ENCODE data around the gene ARHGEF38. TPM values are rescaled to one million over a fixed set of nuclear protein-coding genes. Genes with fewer than 3 reads are reported as not detected.

Gene ARHGEF38
- not detected for total RNA-seq (2013)
- polyA plus RNA-seq, result not detected
- not detected in 2 replicates for polyA minus RNA-seq
- 0 to 5.3 (median 0.21) reads per million in 11 experiments for total RNA-seq

DNA sequence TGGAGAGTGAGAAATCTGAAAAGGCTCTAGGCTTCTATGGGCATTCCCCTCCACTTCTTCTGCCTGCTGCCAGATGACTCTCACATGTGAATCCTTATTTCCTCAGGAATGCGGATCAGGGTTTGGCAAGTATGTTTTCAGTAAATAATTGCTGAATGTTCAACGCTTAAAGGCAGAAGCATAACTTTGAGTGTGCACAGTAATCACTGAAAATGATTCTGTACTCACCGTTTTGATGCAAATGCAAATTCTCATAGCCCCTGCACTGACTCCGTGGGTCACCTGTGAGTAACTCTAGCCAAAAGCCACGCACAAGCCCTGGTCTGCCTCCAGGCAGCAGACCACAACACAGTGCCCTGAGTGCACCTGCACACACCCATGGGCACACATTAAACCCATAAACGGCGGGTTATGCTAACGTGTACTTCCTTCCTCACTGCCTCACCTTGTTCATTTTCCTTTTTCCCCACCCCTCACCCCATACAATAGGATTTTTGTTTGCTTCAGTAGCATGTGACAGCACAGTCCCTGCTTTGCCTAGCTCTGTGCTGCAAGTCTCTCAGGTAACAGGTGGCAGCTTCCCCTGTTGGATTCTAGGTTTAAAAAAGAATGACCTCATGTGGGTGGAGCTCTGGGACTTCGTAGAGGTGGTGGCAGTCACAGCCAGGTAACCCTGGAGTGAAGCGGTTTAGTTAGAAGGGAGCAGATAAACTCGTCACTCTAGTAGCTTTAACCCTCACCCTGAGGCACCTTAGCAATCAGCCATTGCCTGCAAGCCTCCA is at the start of gene ARHGEF38:
Gene ARHGEF38, plus strand, starts transcription at position 656 of the 782 bp plus-strand sequence. CDS start 146 bp downstream, outside the sequence.
- H3K79me2 ChIP-seq (ENCODE audit: insufficient read depth, low read length), result no peaks in the 10 kb centered on the region
- no peak within 1 kb of the TSS for H3K4me3 ChIP-seq (replicated peaks in 1 of 3; ENCODE audit: low read depth in 2 of 3, low read length in 3 of 3)
- H2AFZ ChIP-seq (ENCODE audit: insufficient read depth, low read depth, low read length, poor library complexity, severe bottlenecking), result no peak within 1 kb of the TSS
- TF ChIP-seq CTCF (IDR thresholded peaks at IDR 0.05), result no peak
- intact Hi-C loops (cut with micrococcal nuclease), result no loop called here
- no peaks in the 10 kb centered on the region for H3K4me1 Mint-ChIP-seq
- no peaks in the 10 kb centered on the region for H3K36me3 Mint-ChIP-seq
- no peaks in the 10 kb centered on the region for H3K4me1 ChIP-seq (ENCODE audit: control insufficient read depth in 1 of 2, insufficient read depth in 2 of 2, low read length in 2 of 2)
- no peak within 1 kb of the TSS for H3K27ac Mint-ChIP-seq
- 49% methylated on average over 7 of the region's 11 CpGs for WGBS (ENCODE audit: insufficient coverage)
- H3K27ac ChIP-seq (ENCODE audit: low read depth in 1 of 2, low read length in 2 of 2), result no peak within 1 kb of the TSS
- no peak within 1 kb of the TSS for H3K9ac ChIP-seq (ENCODE audit: insufficient read depth, low read length, poor library complexity, severe bottlenecking)
- no peaks in the 10 kb centered on the region for H3K27me3 ChIP-seq (ENCODE audit: control insufficient read depth in 2 of 2, insufficient read depth in 2 of 2, low read length in 2 of 2)
- H3K36me3 ChIP-seq (replicated peaks in 1 of 2; ENCODE audit: control insufficient read depth in 1 of 2, insufficient read depth in 2 of 2, low read length in 2 of 2), result no peaks in the 10 kb centered on the region
- H3K27me3 Mint-ChIP-seq (ENCODE audit: low read depth in 3 of 3), result no peaks in the 10 kb centered on the region
- DNase-seq, result no peak
- H3K4me2 ChIP-seq (replicated peaks; ENCODE audit: extremely low read depth, low read length, poor library complexity, severe bottlenecking), result no peak within 1 kb of the TSS
- no peaks in the 10 kb centered on the region for H4K20me1 ChIP-seq (ENCODE audit: insufficient read depth, low read length)
- no peak within 1 kb of the TSS for H3K4me3 Mint-ChIP-seq
- H3K9me3 ChIP-seq (replicated peaks in 1 of 2; ENCODE audit: control insufficient read depth in 1 of 2, insufficient read depth in 1 of 2, low read length in 2 of 2), result no peaks in the 10 kb centered on the region
- H3K9me3 Mint-ChIP-seq, result peaks cover 0 to 5% (median 0%) of the 10 kb centered on the region in 7 donors

GRCh38 chr4:105503484-105503883 is 48.9 kb upstream of the ARHGEF38 start:
- Histone ChIP-seq H2AFZ (ENCODE audit: insufficient read depth, low read depth, low read length, poor library complexity, severe bottlenecking) (no peak overlapping the region), H3K4me1 (ENCODE audit: control insufficient read depth in 1 of 2, insufficient read depth in 2 of 2, low read length in 2 of 2) (no peaks in the 10 kb centered on the region), H3K4me2 (replicated peaks; ENCODE audit: extremely low read depth, low read length, poor library complexity, severe bottlenecking) (no peak overlapping the region), H3K27ac (ENCODE audit: low read depth in 1 of 2, low read length in 2 of 2) (no peak overlapping the region), H3K9ac (ENCODE audit: insufficient read depth, low read length, poor library complexity, severe bottlenecking) (no peak overlapping the region), H3K79me2 (ENCODE audit: insufficient read depth, low read length) (no peaks in the 10 kb centered on the region), H3K4me3 (replicated peaks in 1 of 3; ENCODE audit: low read depth in 2 of 3, low read length in 3 of 3) (no peak overlapping the region), H3K9me3 (replicated peaks in 1 of 2; ENCODE audit: control insufficient read depth in 1 of 2, insufficient read depth in 1 of 2, low read length in 2 of 2) (peaks cover 0 to 4% of the 10 kb centered on the region in 2 donors), H4K20me1 (ENCODE audit: insufficient read depth, low read length) (no peaks in the 10 kb centered on the region), H3K36me3 (replicated peaks in 1 of 2; ENCODE audit: control insufficient read depth in 1 of 2, insufficient read depth in 2 of 2, low read length in 2 of 2) (no peaks in the 10 kb centered on the region), H3K27me3 (ENCODE audit: control insufficient read depth in 2 of 2, insufficient read depth in 2 of 2, low read length in 2 of 2) (no peaks in the 10 kb centered on the region)
- H3K4me3 Mint-ChIP-seq, result no peak overlapping the region
- no peak for DNase-seq
- H3K27ac Mint-ChIP-seq, result no peak overlapping the region
- no peak for TF ChIP-seq CTCF (IDR thresholded peaks at IDR 0.05)
- peaks cover 0 to 2% (median 0%) of the 10 kb centered on the region in 3 donors for H3K27me3 Mint-ChIP-seq (ENCODE audit: low read depth in 3 of 3)
- no peaks in the 10 kb centered on the region for H3K4me1 Mint-ChIP-seq
- no peaks in the 10 kb centered on the region for H3K36me3 Mint-ChIP-seq
- peaks cover 0 to 12% (median 8%) of the 10 kb centered on the region in 7 donors for H3K9me3 Mint-ChIP-seq
- intact Hi-C loops (cut with micrococcal nuclease), result no loop called here
- WGBS (ENCODE audit: insufficient coverage), result no CpG with 5 or more reads among the region's 2 CpGs

Measured in CD14-positive monocyte (primary cell).